ENCODE measurements around the gene STAB1.
"Not testable (repeated sequence)": the region's sequence is repeated elsewhere in the genome, so short reads cannot be mapped to it uniquely, and the experiment has no call there.

STAB1 gene

DNA sequence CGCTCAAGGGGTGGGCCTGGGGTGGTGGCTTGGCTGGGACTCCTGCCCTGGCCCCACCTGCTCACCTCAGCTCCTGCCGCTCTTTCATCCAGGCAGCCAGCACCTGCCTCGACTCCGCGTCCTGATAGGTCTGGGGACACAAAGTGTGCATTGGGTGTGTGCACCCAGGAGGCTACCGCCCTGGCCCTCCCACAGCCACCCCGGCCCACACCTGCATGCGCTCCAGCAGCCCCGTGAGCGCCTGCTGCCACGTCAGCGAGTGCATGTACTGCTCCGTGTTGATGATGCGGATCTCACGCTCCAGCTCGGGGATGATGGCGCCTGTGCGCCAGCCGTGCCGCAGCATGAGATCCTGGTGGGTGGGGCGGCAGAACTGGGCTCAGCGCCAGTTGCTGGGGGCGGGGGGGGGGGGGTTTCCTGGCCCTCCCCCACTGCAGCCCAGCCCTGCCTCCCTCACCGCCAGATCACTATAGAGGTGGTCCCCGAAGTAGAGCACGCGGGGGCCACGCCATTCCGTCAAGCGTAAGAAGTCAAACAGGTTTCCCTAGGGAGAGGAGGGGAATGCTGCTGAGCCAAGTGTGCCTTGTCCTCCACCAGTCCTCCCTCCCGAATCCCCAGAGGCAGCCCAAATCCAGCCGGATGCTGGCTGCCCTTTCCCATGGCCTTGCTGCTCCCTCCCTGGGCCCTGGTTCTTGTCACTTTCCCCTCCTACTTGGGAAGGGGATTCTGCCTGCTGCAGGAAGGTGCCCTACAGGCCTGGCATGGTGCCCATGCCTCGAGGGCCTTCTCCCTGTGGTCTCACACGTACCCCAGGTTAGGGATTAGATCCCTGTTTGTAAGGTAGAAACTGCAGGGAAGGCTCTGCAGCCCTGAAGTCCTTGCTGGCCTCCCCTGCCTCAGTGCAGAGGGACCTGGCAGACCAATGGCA, 29.9 kb downstream of the STAB1 start:
- no peak for FAIRE-seq

DNA sequence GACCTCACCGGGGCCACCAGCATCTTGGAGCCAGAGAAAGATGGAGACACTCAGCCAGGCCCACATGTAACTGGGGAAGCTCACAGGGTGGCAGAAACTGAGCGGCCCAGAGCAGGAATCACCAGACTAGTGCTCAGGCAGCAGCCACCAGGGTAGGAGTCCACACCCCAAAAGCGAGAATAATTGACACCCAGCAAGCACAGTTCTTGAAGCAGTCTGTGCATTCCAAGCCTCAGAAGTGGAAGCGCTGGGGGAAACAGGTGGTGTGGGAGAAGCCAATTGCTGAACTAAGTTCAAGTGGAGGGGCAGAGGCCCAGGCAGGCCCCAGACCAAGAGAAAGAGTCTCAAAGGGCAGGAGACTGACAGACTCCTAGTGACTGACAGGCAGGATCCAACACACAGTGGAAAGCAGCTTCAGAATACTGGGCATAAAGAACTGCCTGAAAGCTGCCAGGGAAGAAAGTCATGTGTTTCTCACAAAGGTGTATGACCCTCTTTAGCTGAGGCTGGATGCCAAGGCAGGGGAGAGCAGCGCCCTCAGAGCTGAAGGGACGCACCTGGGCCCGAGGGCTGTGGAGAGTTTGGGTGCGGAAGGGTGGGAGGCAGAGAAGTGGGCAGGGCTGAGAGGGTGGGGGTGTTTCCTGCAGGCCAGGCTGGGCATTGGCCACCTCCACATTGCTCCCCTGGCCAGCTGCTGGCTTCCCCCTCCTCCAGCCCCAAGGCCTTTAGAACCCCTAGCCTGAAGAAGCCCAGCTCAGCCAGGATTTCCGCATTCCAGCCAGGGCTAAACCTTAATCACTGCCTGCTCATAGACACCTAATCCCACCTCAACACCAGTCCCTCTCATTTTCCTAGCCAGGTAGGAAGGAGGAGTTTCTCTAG, 30.8 kb downstream of the STAB1 start:
- FAIRE-seq: no peak

DNA sequence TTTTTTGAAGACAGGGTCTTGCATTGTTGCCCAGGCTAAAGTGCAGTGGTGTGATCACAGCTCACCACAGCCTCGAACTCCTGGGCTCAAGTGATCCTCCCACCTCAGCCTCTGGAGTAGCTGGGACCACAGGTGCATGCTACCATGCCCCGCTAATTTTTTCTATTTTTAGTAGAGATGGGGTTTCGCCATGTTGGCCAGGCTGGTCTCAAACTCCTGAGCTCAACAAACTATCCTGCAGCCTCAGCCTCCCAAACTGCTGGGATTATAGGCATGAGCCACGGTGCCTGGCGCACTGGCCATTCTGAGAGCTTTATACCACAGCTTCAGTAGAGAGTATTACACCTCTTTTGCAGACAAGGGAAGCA, 31.5 kb downstream of the STAB1 start:
- FAIRE-seq: not testable (repeated sequence)

DNA sequence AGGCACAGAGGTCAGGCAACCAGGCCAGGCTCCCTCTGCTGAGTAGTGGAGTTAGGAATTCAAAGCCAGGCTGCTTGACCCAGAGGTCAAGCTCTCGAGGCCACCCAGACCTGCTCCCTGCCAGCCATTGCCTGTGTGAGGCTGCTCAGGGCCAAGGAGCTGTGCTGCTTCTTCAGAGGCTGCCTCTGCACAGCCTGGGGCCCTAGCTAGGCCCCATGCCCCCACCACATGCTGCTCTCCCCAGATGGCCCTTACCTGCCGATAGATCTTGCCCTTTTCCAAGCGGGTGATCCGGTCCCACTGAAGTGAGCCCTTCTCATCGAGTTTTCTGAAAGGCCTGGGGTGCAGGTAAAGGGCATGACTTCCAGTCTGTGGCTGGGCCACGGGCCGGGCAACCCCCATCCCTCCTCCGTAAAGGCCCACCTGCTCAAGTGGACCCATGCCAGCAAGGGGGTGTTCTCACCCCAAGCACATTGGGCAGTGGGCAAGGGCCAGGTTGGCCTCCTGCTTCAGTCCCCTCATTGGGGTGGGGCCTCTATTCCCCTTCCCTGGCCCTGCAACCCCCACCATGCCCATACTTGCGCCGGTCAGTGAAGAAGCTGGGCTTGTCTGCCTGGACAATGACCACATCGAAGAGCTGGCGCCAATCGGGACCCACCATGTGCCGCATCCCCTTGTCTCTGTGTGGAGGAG, 32.0 kb downstream of the STAB1 start:
- FAIRE-seq: no peak

DNA sequence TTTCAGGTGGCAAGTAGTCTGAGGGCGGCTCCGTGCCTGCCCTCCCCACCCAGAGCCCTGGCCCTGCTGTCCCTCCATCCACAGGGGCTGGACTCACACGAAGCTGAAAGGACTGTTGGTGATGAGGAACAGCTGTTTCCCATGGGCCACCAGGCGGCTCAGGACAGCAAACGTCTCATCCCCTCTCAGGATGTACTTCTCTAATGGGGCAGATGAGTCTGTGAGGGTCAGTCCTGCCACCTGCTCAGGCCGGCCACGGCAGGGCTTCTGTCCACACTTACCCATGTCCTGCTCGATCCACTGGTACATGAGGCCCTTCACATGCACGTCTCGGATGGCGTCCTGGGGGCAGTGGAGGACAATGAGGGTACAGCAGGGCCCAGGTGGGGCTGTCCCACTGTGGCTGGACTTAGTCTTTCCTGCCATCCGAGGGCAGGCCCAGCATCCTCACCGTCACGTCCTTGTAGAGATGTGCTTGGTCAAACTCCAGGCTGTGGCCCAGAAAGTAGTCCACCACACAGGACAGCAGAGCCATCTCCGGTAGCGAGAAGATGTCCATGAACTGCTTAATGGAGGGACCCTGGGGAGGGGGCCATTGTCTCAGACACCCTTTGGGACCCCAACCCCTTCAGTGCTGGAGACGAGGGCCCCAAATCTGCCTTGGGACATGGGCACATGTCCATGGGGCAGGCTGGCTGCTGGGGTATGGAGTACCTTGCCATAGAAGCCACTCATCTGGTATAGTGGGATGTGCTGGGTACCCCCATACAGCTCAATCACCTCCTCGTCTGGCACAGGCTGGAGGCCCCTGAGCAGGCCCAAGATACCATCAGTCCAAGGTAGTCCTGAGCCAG, 32.8 kb downstream of the STAB1 start:
- no peak for FAIRE-seq

- FAIRE-seq: no peak
Observed at GRCh38 chr3:52528586-52529375, 33.6 kb downstream of the STAB1 start.

DNA sequence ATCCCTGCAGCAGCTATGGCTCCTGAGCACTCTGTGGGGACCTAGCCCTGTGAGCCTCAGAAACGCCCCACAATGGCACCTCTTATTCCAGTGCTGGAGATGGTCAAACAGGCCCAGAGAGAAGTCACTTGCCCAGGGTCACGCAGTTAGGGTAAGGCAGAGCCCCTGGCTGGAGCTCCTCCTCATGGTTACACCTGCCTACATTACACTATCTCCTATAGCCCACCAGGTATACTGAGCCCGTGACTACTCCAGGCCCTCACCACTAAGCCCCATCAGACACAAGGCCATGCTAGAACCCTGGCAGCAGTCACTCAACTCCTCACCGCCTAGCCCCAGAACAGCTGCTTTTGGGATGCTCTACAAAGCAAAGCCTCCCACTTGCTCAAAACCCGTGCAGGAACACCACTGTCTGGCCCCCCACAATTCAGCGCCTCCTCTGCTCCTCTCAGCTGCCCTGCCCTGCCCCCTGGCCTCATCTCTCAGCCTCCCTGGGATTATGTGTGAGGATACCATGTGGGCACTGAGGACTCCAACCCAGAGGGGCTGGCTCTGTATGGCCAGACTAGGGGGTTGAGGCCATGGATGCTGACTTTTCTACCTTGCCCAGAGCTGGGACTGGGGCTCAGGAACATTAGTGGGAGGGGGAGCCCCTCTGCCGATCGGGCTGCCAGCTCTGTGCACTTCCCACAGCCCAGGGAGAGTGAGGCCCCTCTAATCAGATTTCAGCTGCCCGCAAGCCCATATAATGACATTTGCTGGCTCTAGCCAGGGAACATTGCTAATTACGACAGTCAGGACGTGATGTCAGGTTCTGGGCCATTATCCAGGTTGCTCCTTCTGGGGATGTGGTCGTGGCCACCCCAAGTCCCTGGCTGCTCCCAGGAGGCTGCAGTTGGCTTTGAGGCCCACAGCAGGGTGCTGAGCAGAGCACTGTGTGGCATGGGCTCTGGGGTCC, 34.5 kb downstream of the STAB1 start:
- no peak for FAIRE-seq

DNA sequence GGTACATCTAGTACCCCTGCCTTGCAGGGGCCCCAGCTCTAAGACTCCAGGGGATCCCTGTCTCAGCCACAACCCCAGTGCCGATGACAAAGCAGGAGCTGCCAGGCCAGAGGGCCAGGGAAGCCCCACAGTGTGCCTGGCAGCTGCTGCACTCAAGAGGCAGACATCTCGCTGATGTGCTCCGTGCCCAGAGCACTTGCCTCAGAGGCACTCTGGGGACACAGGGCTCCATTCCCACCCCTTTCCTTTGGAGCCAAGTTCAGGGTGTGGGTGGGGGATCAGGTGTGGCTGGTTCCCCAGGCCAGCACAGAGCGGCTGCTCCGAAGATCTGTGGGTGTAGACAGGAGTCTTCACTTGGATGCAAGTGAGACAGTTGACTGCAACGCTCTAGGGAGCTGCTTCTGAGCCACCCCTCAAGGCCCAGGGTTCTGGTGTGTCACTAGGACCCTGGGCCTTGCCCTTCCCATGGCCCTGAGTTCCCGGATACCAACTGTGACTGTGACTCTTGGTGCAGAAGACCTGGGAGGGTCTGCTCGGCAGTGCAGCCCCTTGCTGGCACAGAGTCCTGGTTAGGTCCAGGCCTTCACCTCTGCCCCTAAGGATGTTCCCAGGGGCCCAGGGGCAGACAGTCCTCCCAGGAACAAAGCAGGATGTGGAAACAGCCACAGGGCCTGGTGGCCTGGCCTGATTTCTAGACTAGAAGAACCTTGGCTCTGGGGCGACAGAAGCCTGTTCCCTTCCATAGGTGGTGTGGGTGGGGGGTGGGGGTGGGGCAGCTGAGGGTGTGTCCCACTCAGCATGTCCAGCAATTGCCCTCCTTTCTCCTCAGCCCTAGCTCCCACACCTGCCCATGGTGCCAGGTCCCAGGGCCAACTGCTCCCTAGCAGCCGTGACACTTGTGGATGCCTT, 36.0 kb downstream of the STAB1 start:
- no peak for FAIRE-seq

GRCh38 chr3:52531860-52532516, 36.9 kb downstream of the STAB1 start:
- FAIRE-seq: no peak

DNA sequence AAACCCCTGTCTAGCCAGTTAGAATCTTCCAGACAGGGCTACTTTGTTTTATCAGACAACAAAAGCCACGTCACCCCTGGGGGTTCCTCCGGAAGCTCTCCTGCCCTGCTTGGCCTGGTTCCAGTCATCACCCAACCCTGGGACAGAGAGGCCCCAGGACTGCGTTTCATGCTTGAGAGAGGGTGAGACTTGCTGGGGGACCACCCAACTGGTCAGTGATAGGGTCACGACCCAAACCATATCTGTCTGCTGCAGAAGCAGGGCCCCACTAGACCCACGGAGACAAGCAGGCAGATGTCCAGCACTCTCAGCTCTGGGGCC, 37.3 kb downstream of the STAB1 start:
- no peak for FAIRE-seq

GRCh38 chr3:52532838-52533622, 37.9 kb downstream of the STAB1 start:
- no peak for FAIRE-seq

- no peak for FAIRE-seq
Observed at GRCh38 chr3:52533623-52534280, 38.6 kb downstream of the STAB1 start, which contains the start of gene NT5DC2. Gene NT5DC2 (minus strand): TSS chr3:52533857. CDS start chr3:52533737, 120 bp downstream.

DNA sequence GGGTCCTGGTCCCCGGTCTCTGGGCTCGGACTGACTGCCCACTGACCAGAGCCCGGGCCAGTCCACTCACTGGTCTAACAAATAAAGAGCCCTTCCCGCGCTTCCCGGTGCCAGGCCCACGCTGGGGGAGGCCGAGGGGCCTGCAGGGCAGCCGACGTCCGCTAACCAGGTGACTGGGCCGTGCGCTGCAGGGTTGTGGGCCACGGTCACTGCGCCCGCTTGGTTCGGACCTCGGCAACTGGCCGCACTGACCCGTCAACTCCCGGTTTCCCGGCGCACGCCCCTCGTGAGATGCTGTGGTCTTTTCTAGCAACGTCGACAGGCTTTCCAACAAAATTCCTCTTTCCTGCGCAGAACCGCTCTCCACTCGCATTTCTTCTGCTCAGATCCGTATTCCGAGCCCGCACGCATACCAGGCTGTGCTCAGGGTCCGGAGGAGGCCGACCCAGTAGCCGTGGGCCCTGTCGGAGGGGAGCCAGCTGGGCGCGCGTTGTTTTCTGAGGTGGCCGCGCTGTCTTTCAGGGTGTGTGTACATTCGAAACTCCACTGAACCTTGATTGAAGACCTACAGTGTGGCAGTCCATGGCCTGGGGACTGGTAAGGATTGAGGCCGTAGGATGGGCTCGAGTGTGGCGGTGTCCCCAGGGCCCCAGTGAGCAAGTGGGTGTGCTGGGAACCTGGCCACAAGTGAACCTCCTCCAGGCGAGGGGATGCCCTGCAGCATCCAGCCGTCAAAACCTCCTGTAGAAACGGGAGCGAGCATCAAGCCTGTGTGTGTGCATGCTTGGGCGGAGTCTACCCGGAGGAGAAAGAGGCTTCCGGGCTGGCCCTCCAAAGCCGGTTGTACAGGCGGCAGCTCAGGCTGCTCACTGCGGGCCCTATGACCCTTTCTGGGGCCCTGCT, 39.4 kb downstream of the STAB1 start:
- no peak for FAIRE-seq

GRCh38 chr3:52535411-52536111, 40.4 kb downstream of the STAB1 start:
- FAIRE-seq: no peak

- FAIRE-seq: no peak
Observed at GRCh38 chr3:52536112-52536368, 40.9 kb downstream of the STAB1 start.

All from islet of Langerhans (tissue), 1 donor.